Liver (tissue), 9 donors: Measurements from ENCODE around the gene CAPN1. TPM values are rescaled to one million over a fixed set of nuclear protein-coding genes. Genes with fewer than 3 reads are reported as not detected.

Source experiments
- DNase-seq: peaks from one replicate; pipeline ENCODE4 v3.0.0-alpha.2; 2017; ENCODE audit warnings: low spot score
- H3K27ac ChIP-seq, 2 donors: one replicate each; pipeline ENCODE4 v1.7.0; 2013; ENCODE audit warnings: inconsistent platforms in 2 of 2, low read length in 2 of 2, control low read depth in 1 of 2, low read depth in 1 of 2, mild to moderate bottlenecking in 1 of 2
- H3K27me3 ChIP-seq, 4 donors: one replicate each; pipeline versions ENCODE4 v1.6.1 to v1.7.0; 2013; ENCODE audit warnings: low read length in 3 of 4, inconsistent platforms in 1 of 4, mild to moderate bottlenecking in 1 of 4, moderate library complexity in 1 of 4; ENCODE audit not compliant: control insufficient read depth in 4 of 4, insufficient read depth in 4 of 4
- H3K36me3 ChIP-seq, 4 donors: one replicate each; pipeline versions ENCODE4 v1.6.1 to v1.7.0; 2013; ENCODE audit warnings: low read length in 3 of 4, mild to moderate bottlenecking in 3 of 4, low read depth in 1 of 4, moderate library complexity in 1 of 4; ENCODE audit not compliant: control insufficient read depth in 4 of 4, insufficient read depth in 3 of 4
- H3K4me1 ChIP-seq, 4 donors: one replicate each; pipeline versions ENCODE4 v1.6.1 to v1.7.0; 2013; ENCODE audit warnings: low read length in 3 of 4, mild to moderate bottlenecking in 3 of 4, moderate library complexity in 1 of 4; ENCODE audit not compliant: control insufficient read depth in 4 of 4, insufficient read depth in 4 of 4
- H3K4me3 ChIP-seq, 3 donors: one replicate each; pipeline versions ENCODE4 v1.6.1 to v1.7.0; 2013; ENCODE audit warnings: low read length in 3 of 3, control low read depth in 1 of 3, low read depth in 1 of 3, mild to moderate bottlenecking in 1 of 3
- H3K9ac ChIP-seq, 2 donors: one replicate each; pipeline ENCODE4 v1.7.0; 2013; ENCODE audit warnings: low read length in 2 of 2, mild to moderate bottlenecking in 2 of 2, moderate library complexity in 2 of 2, control low read depth in 1 of 2, low read depth in 1 of 2
- H3K9me3 ChIP-seq, 4 donors: one replicate each; pipeline versions ENCODE4 v1.6.1 to v1.7.0; 2013; ENCODE audit warnings: low read length in 3 of 4; ENCODE audit not compliant: control insufficient read depth in 4 of 4
- CTCF ChIP-seq: fragments of 150-350 bp; IDR thresholded peaks from 2 replicates; pipeline ENCODE4 v1.5.1; 2017; ENCODE audit warnings: improper control_type of control experiment, low read depth, low read length; ENCODE audit not compliant: missing input control
- EGR1 ChIP-seq, 2 donors: IDR thresholded peaks; 2 replicates each; pipeline ENCODE4 v1.6.1; 2016 to 2018; ENCODE audit warnings: antibody characterized with exemption in 2 of 2, low read depth in 2 of 2
- FOXA1 ChIP-seq: IDR thresholded peaks from 2 replicates; pipeline ENCODE4 v1.6.1; 2016; ENCODE audit warnings: antibody characterized with exemption
- FOXA2 ChIP-seq: IDR thresholded peaks from 2 replicates; pipeline ENCODE4 v1.6.1; 2016; ENCODE audit warnings: antibody characterized with exemption
- JUND ChIP-seq, 2 donors: IDR thresholded peaks; 2 replicates each; pipeline ENCODE4 v1.6.1; 2016; ENCODE audit warnings: antibody characterized with exemption in 2 of 2
- RAD21 ChIP-seq, 2 donors: IDR thresholded peaks; 2 replicates each; pipeline ENCODE4 v1.6.1; 2016; ENCODE audit warnings: antibody characterized with exemption in 2 of 2, mild to moderate bottlenecking in 2 of 2
- SP1 ChIP-seq: IDR thresholded peaks from 2 replicates; pipeline ENCODE4 v1.6.1; 2018; ENCODE audit warnings: antibody characterized with exemption, mild to moderate bottlenecking
- TAF1 ChIP-seq: conservative IDR thresholded peaks from 2 replicates; pipeline ENCODE4 v1.6.1; 2016; ENCODE audit warnings: antibody characterized with exemption, mild to moderate bottlenecking
- WGBS: extraction: QIAGEN DNeasy Blood & Tissue Kit; methylation state at CpG from one replicate; pipeline ENCODE4 v1.1.7; 2013; 5-methylcytosine and 5-hydroxymethylcytosine counted together
- polyA plus RNA-seq, 2 donors: library from polyadenylated mRNA; stranded (reverse) in 1 of 2; unstranded in 1 of 2; fragments of 200-250 nt in 1 of 2; fragments of >200 nt in 1 of 2; fragmentation: Nextera tagmentation in 1 of 2; extraction: Ambion mirVana in 1 of 2; gene quantifications; one replicate each; pipeline versions ENCODE4 v1.2.1 to v1.2.3, GENCODE V29; 2013 to 2015
- total RNA-seq, 2 donors: library from RNA; depleted of rRNA; stranded (reverse); fragments of >200 nt; gene quantifications; one replicate each; pipeline ENCODE4 v1.2.3, GENCODE V29; 2014
- TF ChIP-seq, protein P1 (sequence below): IDR thresholded peaks from 2 replicates; pipeline ENCODE4 v1.6.1; 2016; ENCODE audit warnings: antibody characterized with exemption
- TF ChIP-seq, protein P2 (sequence below): IDR thresholded peaks from 2 replicates; pipeline ENCODE4 v1.6.1; 2016; ENCODE audit warnings: antibody characterized with exemption
- donor health status: healthy.
- donor health status: healthy.
- donor health status: healthy.
- donor health status: healthy.
- donor health status: healthy.

CAPN1 gene
- total and polyA plus RNA-seq, 4 donors: 39.6 to 183 (median 65.1) TPM

GRCh38 chr11:65218446-65218845 is 36.7 kb downstream of the CAPN1 start:
- Histone ChIP-seq H3K4me1 (peaks cover 0 to 6% (median 0%) of the 10 kb centered on the region in 4 donors), H3K9ac (no peak overlapping the region), H3K27ac (no peak overlapping the region), H3K9me3 (no peaks in the 10 kb centered on the region), H3K36me3 (peaks cover 0 to 2% (median 0%) of the 10 kb centered on the region in 4 donors), H3K4me3 (no peak overlapping the region), H3K27me3 (no peaks in the 10 kb centered on the region)
- no peak for TF ChIP-seq FOXA1
- no peak for TF ChIP-seq FOXA2
- TF ChIP-seq, protein P1, sequence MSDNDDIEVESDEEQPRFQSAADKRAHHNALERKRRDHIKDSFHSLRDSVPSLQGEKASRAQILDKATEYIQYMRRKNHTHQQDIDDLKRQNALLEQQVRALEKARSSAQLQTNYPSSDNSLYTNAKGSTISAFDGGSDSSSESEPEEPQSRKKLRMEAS: no peak
- no peak for TF ChIP-seq EGR1 (IDR thresholded peaks at IDR 0.05; ENCODE audit: low read depth in 2 of 2)
- no peak for TF ChIP-seq JUND (IDR thresholded peaks at IDR 0.05)
- no peak for DNase-seq
- 91% methylated on average over 9 of the region's 9 CpGs for WGBS

DNA sequence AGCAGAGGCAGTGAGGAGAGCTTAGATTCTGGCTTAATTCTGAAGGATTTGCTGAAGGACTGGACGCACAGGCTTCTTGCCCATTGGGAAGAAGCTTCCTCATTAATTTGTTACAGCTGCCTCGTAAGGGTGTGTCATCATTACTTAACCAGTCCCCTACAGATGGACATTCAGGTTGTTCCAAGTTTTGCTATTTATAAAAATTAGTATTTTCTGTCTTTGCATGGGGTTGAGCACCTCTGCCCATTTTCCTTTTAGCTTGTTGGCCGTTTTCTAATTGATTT is 38.1 kb downstream of the CAPN1 start:
- no peak for TF ChIP-seq RAD21 (IDR thresholded peaks at IDR 0.05)
- no peak for TF ChIP-seq EGR1 (IDR thresholded peaks at IDR 0.05; ENCODE audit: low read depth in 2 of 2)
- no peak for TF ChIP-seq SP1
- TF ChIP-seq JUND (IDR thresholded peaks at IDR 0.05): no peak
- TF ChIP-seq, protein P2, sequence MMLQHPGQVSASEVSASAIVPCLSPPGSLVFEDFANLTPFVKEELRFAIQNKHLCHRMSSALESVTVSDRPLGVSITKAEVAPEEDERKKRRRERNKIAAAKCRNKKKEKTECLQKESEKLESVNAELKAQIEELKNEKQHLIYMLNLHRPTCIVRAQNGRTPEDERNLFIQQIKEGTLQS: no peak
- TF ChIP-seq TAF1: no peak
- no peak for DNase-seq
- H3K4me3 ChIP-seq: no peak overlapping the region
- no peak overlapping the region for H3K27ac ChIP-seq
- H3K9me3 ChIP-seq: no peaks in the 10 kb centered on the region
- peaks cover 0 to 2% (median 0%) of the 10 kb centered on the region in 4 donors for H3K36me3 ChIP-seq
- H3K4me1 ChIP-seq: peaks cover 0 to 6% (median 0%) of the 10 kb centered on the region in 4 donors
- 89% methylated on average over 3 of the region's 3 CpGs for WGBS
- no peak overlapping the region for H3K9ac ChIP-seq
- no peaks in the 10 kb centered on the region for H3K27me3 ChIP-seq

GRCh38 chr11:65221026-65221425 is 39.3 kb downstream of the CAPN1 start:
- H3K27me3 ChIP-seq: no peaks in the 10 kb centered on the region
- no peak overlapping the region for H3K4me3 ChIP-seq
- H3K27ac ChIP-seq: no peak overlapping the region
- H3K9ac ChIP-seq: no peak overlapping the region
- H3K9me3 ChIP-seq: no peaks in the 10 kb centered on the region
- 96% methylated on average over 10 of the region's 10 CpGs for WGBS
- no peak for DNase-seq
- peaks cover 0 to 10% (median 7%) of the 10 kb centered on the region in 4 donors for H3K4me1 ChIP-seq
- H3K36me3 ChIP-seq: peaks cover 0 to 2% (median 0%) of the 10 kb centered on the region in 4 donors
- TF ChIP-seq, protein P1: no peak
- no peak for TF ChIP-seq JUND (IDR thresholded peaks at IDR 0.05)

DNA sequence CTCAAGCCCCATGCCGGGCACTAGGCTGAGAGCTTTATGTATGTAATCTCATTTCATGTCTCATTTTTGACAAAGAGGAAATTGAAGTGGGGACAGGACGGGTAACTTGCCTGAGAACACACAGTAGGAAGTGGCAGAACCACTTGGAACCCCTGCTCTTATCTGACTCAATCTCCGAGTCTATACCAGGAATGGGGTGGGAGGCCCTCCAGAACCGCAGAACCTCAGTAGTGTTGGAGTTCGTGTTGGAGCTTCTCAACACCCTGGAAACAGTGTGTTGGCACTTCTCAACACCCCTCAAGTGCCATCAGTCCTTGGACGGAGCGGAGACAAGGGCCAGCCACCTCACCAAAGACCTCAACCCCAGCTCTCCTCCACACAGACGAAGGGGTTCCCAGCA is 41.3 kb downstream of the CAPN1 start:
- no peak for DNase-seq
- 87% methylated on average over 8 of the region's 8 CpGs for WGBS
- H3K27me3 ChIP-seq: no peaks in the 10 kb centered on the region
- H3K4me1 ChIP-seq: peaks cover 0 to 14% (median 9%) of the 10 kb centered on the region in 4 donors
- H3K27ac ChIP-seq: no peak overlapping the region
- no peak overlapping the region for H3K9ac ChIP-seq
- no peaks in the 10 kb centered on the region for H3K9me3 ChIP-seq
- no peak for TF ChIP-seq CTCF
- H3K36me3 ChIP-seq: peaks cover 0 to 2% (median 0%) of the 10 kb centered on the region in 4 donors
- H3K4me3 ChIP-seq: no peak overlapping the region
